ENCODE data around the gene ROMO1. TPM values are rescaled to one million over a fixed set of nuclear protein-coding genes. Genes with fewer than 3 reads are reported as not detected.
A peak's percentile ranks its signal among the peaks of the same experiment; 100 is the strongest.

Gene ROMO1
- total and polyA plus RNA-seq, 10 of the 15 experiments (the other 5 are each of a cell fraction or from before 2014, with no cell fraction given): 23.2 to 631 (median 352) TPM

DNA sequence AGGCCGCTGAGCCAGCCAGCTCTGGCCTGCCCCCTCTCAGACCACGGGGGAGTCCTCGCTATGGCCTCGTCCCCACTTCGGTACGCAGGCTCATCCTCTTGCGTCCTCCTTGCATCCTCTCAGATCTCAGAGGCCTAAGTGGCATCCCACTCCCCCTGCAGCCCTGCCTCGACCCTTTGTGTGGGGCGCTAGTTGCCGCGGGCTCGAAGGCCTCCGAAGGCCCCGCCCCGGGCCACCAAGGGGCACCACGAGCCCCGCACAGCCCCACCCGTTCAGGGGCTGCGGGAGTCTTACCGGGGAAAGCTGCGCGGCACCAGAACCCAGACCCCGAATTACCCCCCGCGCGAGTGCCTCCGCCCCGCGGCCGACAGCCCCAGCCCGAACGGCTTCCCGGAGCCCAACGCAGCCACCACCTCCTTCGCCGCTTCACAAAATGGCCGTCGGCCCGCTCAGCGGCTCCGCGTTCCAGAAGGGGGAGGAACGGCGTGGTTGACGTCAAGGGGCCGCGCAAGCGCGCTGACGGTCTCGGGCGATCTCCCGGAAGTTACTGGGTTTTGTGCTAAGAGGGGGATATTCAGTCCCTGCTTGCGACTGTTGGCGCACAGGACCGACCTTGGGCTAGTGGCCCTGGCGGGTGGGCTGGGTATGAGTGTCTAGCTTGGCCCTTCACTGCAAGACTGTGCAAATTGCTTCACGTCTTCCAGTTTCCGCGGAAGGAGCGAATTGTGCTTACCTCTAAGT lies 34.6 kb upstream of the ROMO1 start, which contains the start of the genes CPNE1 and RBM12 (continued):
- TF ChIP-seq NFIC (IDR thresholded peaks at IDR 0.05; ENCODE audit: low read depth, low read length): no peak
- peak; percentile 85 for TF ChIP-seq NR2F1 (conservative IDR thresholded peaks at IDR 0.05)
- TF ChIP-seq MXI1 (IDR thresholded peaks at IDR 0.05; ENCODE audit: low read depth, low read length): peak; percentile 86
- no peak for TF ChIP-seq RAD51 (IDR thresholded peaks at IDR 0.05)
- peak; percentile 89 for TF ChIP-seq CREB1 (IDR thresholded peaks at IDR 0.05; ENCODE audit: low read depth)
- TF ChIP-seq, protein P1, sequence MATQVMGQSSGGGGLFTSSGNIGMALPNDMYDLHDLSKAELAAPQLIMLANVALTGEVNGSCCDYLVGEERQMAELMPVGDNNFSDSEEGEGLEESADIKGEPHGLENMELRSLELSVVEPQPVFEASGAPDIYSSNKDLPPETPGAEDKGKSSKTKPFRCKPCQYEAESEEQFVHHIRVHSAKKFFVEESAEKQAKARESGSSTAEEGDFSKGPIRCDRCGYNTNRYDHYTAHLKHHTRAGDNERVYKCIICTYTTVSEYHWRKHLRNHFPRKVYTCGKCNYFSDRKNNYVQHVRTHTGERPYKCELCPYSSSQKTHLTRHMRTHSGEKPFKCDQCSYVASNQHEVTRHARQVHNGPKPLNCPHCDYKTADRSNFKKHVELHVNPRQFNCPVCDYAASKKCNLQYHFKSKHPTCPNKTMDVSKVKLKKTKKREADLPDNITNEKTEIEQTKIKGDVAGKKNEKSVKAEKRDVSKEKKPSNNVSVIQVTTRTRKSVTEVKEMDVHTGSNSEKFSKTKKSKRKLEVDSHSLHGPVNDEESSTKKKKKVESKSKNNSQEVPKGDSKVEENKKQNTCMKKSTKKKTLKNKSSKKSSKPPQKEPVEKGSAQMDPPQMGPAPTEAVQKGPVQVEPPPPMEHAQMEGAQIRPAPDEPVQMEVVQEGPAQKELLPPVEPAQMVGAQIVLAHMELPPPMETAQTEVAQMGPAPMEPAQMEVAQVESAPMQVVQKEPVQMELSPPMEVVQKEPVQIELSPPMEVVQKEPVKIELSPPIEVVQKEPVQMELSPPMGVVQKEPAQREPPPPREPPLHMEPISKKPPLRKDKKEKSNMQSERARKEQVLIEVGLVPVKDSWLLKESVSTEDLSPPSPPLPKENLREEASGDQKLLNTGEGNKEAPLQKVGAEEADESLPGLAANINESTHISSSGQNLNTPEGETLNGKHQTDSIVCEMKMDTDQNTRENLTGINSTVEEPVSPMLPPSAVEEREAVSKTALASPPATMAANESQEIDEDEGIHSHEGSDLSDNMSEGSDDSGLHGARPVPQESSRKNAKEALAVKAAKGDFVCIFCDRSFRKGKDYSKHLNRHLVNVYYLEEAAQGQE (IDR thresholded peaks at IDR 0.05; ENCODE audit: low read depth, low read length): no peak
- TF ChIP-seq EGR1 (IDR thresholded peaks at IDR 0.05; ENCODE audit: borderline replicate concordance in 1 of 2, low read depth in 2 of 2, low read length in 2 of 2): no peak
- TF ChIP-seq, protein P2, sequence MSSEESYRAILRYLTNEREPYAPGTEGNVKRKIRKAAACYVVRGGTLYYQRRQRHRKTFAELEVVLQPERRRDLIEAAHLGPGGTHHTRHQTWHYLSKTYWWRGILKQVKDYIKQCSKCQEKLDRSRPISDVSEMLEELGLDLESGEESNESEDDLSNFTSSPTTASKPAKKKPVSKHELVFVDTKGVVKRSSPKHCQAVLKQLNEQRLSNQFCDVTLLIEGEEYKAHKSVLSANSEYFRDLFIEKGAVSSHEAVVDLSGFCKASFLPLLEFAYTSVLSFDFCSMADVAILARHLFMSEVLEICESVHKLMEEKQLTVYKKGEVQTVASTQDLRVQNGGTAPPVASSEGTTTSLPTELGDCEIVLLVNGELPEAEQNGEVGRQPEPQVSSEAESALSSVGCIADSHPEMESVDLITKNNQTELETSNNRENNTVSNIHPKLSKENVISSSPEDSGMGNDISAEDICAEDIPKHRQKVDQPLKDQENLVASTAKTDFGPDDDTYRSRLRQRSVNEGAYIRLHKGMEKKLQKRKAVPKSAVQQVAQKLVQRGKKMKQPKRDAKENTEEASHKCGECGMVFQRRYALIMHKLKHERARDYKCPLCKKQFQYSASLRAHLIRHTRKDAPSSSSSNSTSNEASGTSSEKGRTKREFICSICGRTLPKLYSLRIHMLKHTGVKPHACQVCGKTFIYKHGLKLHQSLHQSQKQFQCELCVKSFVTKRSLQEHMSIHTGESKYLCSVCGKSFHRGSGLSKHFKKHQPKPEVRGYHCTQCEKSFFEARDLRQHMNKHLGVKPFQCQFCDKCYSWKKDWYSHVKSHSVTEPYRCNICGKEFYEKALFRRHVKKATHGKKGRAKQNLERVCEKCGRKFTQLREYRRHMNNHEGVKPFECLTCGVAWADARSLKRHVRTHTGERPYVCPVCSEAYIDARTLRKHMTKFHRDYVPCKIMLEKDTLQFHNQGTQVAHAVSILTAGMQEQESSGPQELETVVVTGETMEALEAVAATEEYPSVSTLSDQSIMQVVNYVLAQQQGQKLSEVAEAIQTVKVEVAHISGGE (CRISPR knock-in tag; IDR thresholded peaks at IDR 0.05): no peak
- no peak for TF ChIP-seq HDAC6 (IDR thresholded peaks at IDR 0.05; ENCODE audit: unreplicated experiment)
- TF ChIP-seq, protein P3, sequence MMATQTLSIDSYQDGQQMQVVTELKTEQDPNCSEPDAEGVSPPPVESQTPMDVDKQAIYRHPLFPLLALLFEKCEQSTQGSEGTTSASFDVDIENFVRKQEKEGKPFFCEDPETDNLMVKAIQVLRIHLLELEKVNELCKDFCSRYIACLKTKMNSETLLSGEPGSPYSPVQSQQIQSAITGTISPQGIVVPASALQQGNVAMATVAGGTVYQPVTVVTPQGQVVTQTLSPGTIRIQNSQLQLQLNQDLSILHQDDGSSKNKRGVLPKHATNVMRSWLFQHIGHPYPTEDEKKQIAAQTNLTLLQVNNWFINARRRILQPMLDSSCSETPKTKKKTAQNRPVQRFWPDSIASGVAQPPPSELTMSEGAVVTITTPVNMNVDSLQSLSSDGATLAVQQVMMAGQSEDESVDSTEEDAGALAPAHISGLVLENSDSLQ (IDR thresholded peaks at IDR 0.05): no peak
- TF ChIP-seq JUNB (IDR thresholded peaks at IDR 0.05): no peak
- TF ChIP-seq IKZF1 (conservative IDR thresholded peaks at IDR 0.05): peak; percentile 69
- TF ChIP-seq ATF7 (IDR thresholded peaks at IDR 0.05; ENCODE audit: low read depth): peak; percentile 89
- peak; percentile 68; the same call in 1 of the 2 replicates for TF ChIP-seq DPF2 (IDR thresholded peaks at IDR 0.05)
- TF ChIP-seq HCFC1 (IDR thresholded peaks at IDR 0.05; ENCODE audit: low read length): peak; percentile 49; the same call in 1 of the 2 replicates
- no peak for TF ChIP-seq ZNF622 (IDR thresholded peaks at IDR 0.05)
- TF ChIP-seq NFYA (IDR thresholded peaks at IDR 0.05; ENCODE audit: borderline replicate concordance, low read depth, low read length): no peak
- TF ChIP-seq ZNF207 (IDR thresholded peaks at IDR 0.05; ENCODE audit: borderline replicate concordance): 0 out of 2 replicates have a peak, but pooled peaks have one; percentile 37
- no peak for TF ChIP-seq HDAC2 (IDR thresholded peaks at IDR 0.05)
- TF ChIP-seq SMARCA5 (IDR thresholded peaks at IDR 0.05): peak; percentile 42; the same call in 1 of the 2 replicates
- no peak for TF ChIP-seq NR2C1 (IDR thresholded peaks at IDR 0.05)
- TF ChIP-seq FOXK2 (IDR thresholded peaks at IDR 0.05): peak; percentile 89
- TF ChIP-seq SRF (IDR thresholded peaks at IDR 0.05; ENCODE audit: low read depth in 2 of 2, low read length in 2 of 2): no peak
- no peak for TF ChIP-seq TBL1XR1 (IDR thresholded peaks at IDR 0.05; ENCODE audit: low read depth, low read length)

All from GM12878 (cell line).